HepG2 (cell line): Measurements from ENCODE around the gene NOM1. TPM values are rescaled to one million over a fixed set of nuclear protein-coding genes. Genes with fewer than 3 reads are reported as not detected.

Experiments used
- ATAC-seq: fragments of 200-7000 bp; cut with Tn5 transposase; 3 replicates; pipeline ENCODE4 v1.9.1; 2020; ENCODE audit warnings: mild to moderate bottlenecking, moderate library complexity
- BruUV-seq: library from RNA; stranded (reverse); fragments of 400-500 nt; replicated peaks from 2 replicates; lab custom pipeline; 2021; lab: Mats Ljungman, UMichigan
- CTCF ChIA-PET: fragments of 300-600 bp; formaldehyde crosslinking; extraction: SDS; loops from one replicate; lab custom pipeline; 2021; ENCODE audit warnings: low total read pairs, inconsistent platforms, low intra/inter-chr PET ratio; lab: Yijun Ruan, JAX
- POLR2A ChIA-PET: fragments of 350-600 bp; sonication (Branson Sonifier 250); formaldehyde crosslinking; loops from one replicate; lab custom pipeline; 2020; ENCODE audit warnings: antibody characterized with exemption, inconsistent platforms; lab: Yijun Ruan, JAX
- DNase-seq: peaks from one replicate; pipeline ENCODE4 v3.0.0-alpha.2; 2015; ENCODE audit warnings: low spot score
- FAIRE-seq: peaks from 3 replicates; lab custom pipeline; 2011; peaks lifted over from hg19 to GRCh38; lab: Jason Lieb, UNC
- H2AFZ ChIP-seq: one replicate; pipeline ENCODE4 v1.6.1; 2011; ENCODE audit warnings: low read length, inconsistent platforms
- H3K27ac ChIP-seq: fragments of 300-600 bp; 3 replicates; pipeline ENCODE4 v1.8.0; 2011; ENCODE audit warnings: mixed run types, mild to moderate bottlenecking, mixed read lengths, low read length, inconsistent platforms; ENCODE audit not compliant: insufficient read depth; ENCODE audit errors: extremely low read length
- H3K27me3 ChIP-seq, 2 experiments: fragments of 200-600 bp in 1 of 2; 2 replicates in 1 of 2; 3 replicates in 1 of 2; pipeline versions ENCODE4 v1.6.0 to v1.8.0; 2011; ENCODE audit warnings: low read length in 2 of 2, mild to moderate bottlenecking in 2 of 2, moderate library complexity in 2 of 2, inconsistent platforms in 1 of 2; ENCODE audit not compliant: insufficient read depth in 2 of 2, control insufficient read depth in 1 of 2
- H3K36me3 ChIP-seq, 2 experiments: fragments of 200-600 bp in 1 of 2; replicated peaks in 1 of 2; 2 replicates in 1 of 2; 3 replicates in 1 of 2; pipeline versions ENCODE4 v1.5.1 to v1.8.0; 2011; ENCODE audit warnings: low read length in 2 of 2, inconsistent platforms in 1 of 2; ENCODE audit not compliant: insufficient read depth in 2 of 2, control insufficient read depth in 1 of 2
- H3K4me1 ChIP-seq: 2 replicates; pipeline ENCODE4 v1.5.1; 2012; ENCODE audit warnings: low read length, inconsistent platforms; ENCODE audit not compliant: insufficient read depth
- H3K4me2 ChIP-seq: 2 replicates; pipeline ENCODE4 v1.6.0; 2011; ENCODE audit warnings: low read depth, low read length, inconsistent platforms
- H3K4me3 ChIP-seq, 3 experiments: fragments of 200-600 bp in 1 of 3; sonication (generic), shearing (Covaris generic) in 1 of 3; replicated peaks in 1 of 3; 2 replicates each; pipeline ENCODE4 v1.5.1; 2011 to 2016; ENCODE audit warnings: low read length in 3 of 3, inconsistent platforms in 2 of 3, low read depth in 2 of 3, mild to moderate bottlenecking in 2 of 3, control low read depth in 1 of 3, mixed read lengths in 1 of 3; ENCODE audit not compliant: insufficient read depth in 1 of 3
- H3K79me2 ChIP-seq: one replicate; pipeline ENCODE4 v1.6.1; 2011; ENCODE audit warnings: low read length, inconsistent platforms; ENCODE audit not compliant: insufficient read depth
- H3K9ac ChIP-seq: 2 replicates; pipeline ENCODE4 v1.6.0; 2011; ENCODE audit warnings: mild to moderate bottlenecking, low read depth, low read length, inconsistent platforms; ENCODE audit not compliant: insufficient read depth
- H3K9me3 ChIP-seq: 2 replicates; pipeline ENCODE4 v1.5.1; 2012; ENCODE audit warnings: mild to moderate bottlenecking, low read length
- H4K20me1 ChIP-seq: 2 replicates; pipeline ENCODE4 v1.6.0; 2011; ENCODE audit warnings: inconsistent platforms, mild to moderate bottlenecking, low read length, moderate library complexity; ENCODE audit not compliant: insufficient read depth
- BCLAF1 ChIP-seq: fragments of 450-650 bp; IDR thresholded peaks from 2 replicates; pipeline ENCODE4 v1.6.1; 2017; ENCODE audit warnings: mild to moderate bottlenecking
- GATA4 ChIP-seq: sonication (generic); IDR thresholded peaks from 2 replicates; pipeline ENCODE4 v1.6.1; 2016; ENCODE audit warnings: antibody characterized with exemption, low read depth, borderline replicate concordance
- HINFP ChIP-seq: sonication (generic); formaldehyde crosslinking; IDR thresholded peaks from 2 replicates; pipeline ENCODE4 v1.4.0; 2020; ENCODE audit warnings: low read depth, mild to moderate bottlenecking, missing genetic modification reagents
- KAT7 ChIP-seq: IDR thresholded peaks from 2 replicates; pipeline ENCODE4 v1.6.1; 2018; ENCODE audit warnings: borderline replicate concordance, missing compliant biosample characterization
- NCOA5 ChIP-seq: sonication (generic); formaldehyde crosslinking; IDR thresholded peaks from 2 replicates; pipeline ENCODE4 v1.4.0; 2020; ENCODE audit warnings: missing genetic modification reagents
- PCBP1 ChIP-seq: fragments of 200-400 bp; formaldehyde crosslinking; IDR thresholded peaks from 2 replicates; pipeline ENCODE4 v1.6.1; 2017; ENCODE audit warnings: mild to moderate bottlenecking, low read depth, low read length, borderline replicate concordance
- POLR2G ChIP-seq: fragments of 200-400 bp; formaldehyde crosslinking; IDR thresholded peaks from 2 replicates; pipeline ENCODE4 v1.6.1; 2018; ENCODE audit warnings: mild to moderate bottlenecking, low read depth, low read length, moderate library complexity
- ZBTB49 ChIP-seq: sonication (generic); formaldehyde crosslinking; IDR thresholded peaks from 2 replicates; pipeline ENCODE4 v1.4.0; 2020; ENCODE audit warnings: missing genetic modification reagents, borderline replicate concordance
- ZHX2 ChIP-seq, 2 experiments: sonication (generic) in 1 of 2; formaldehyde crosslinking in 1 of 2; IDR thresholded peaks; 2 replicates each; pipeline versions ENCODE4 v1.6.1 to v1.9.0; 2014 to 2022; ENCODE audit warnings: antibody characterized with exemption in 1 of 2, borderline replicate concordance in 1 of 2, inconsistent platforms in 1 of 2, low read depth in 1 of 2, missing genetic modification reagents in 1 of 2
- ZMYM4 ChIP-seq: sonication (generic); formaldehyde crosslinking; IDR thresholded peaks from 2 replicates; pipeline ENCODE4 v1.8.1; 2023; ENCODE audit warnings: mild to moderate bottlenecking, missing genetic modification reagents
- ZNF331 ChIP-seq: sonication (generic); formaldehyde crosslinking; IDR thresholded peaks from 2 replicates; pipeline ENCODE4 v1.4.0; 2020; ENCODE audit warnings: missing genetic modification reagents
- ZNF850 ChIP-seq: sonication (generic); formaldehyde crosslinking; conservative IDR thresholded peaks from 2 replicates; pipeline ENCODE4 v1.9.0; 2021; ENCODE audit warnings: mild to moderate bottlenecking, missing genetic modification reagents
- WGBS: methylation state at CpG from one replicate; pipeline ENCODE4 v1.1.6; 2017; ENCODE audit warnings: low lambda C conversion rate; 5-methylcytosine and 5-hydroxymethylcytosine counted together
- in situ Hi-C: cut with HindIII; loops from 2 replicates; pipeline ENCODE4 v1.10.0; 2017; ENCODE audit warnings: low pct_unique_long_range_greater_than_20kb; ENCODE audit not compliant: extremely low pct_ligation_motif_present
- intact Hi-C: fragments of 100-400 bp; cut with micrococcal nuclease; formaldehyde crosslinking; loops from one replicate; pipeline ENCODE4 v1.10.0; 2022; ENCODE audit not compliant: unreplicated experiment
- polyA plus RNA-seq, 8 experiments: library from polyadenylated mRNA; depleted of rRNA in 3 of 8; stranded (reverse) in 7 of 8; unstranded in 1 of 8; fragments of >200 nt; fragmentation: Illumina TruSeq in 4 of 8; extraction: Trizol in 4 of 8; gene quantifications; 2 replicates each; pipeline versions ENCODE4 v1.2.1 to v1.2.3, GENCODE V29; 2011 to 2016; ENCODE audit warnings: low read depth in 4 of 8, missing spikeins in 1 of 8, mixed read lengths in 1 of 8; ENCODE audit not compliant: insufficient read depth in 1 of 8
- total RNA-seq, 5 experiments: library from RNA; depleted of rRNA; stranded (reverse); fragments of >200 nt; fragmentation: Illumina TruSeq; extraction: Trizol; gene quantifications; 2 replicates each; pipeline ENCODE4 v1.2.3, GENCODE V29; 2016; ENCODE audit warnings: low read depth in 1 of 5

Gene NOM1
- total and polyA plus RNA-seq, 2 of the 13 experiments (the other 11 are each of a cell fraction or from before 2014, with no cell fraction given): 14.2 to 26.2 TPM

GRCh38 chr7:156964971-156965370 lies 15.5 kb downstream of the NOM1 start:
- ChIA-PET POLR2A (no interaction called here), CTCF (no interaction called here)
- intact Hi-C loops: no loop called here
- Histone ChIP-seq H3K4me1 (no peaks in the 10 kb centered on the region), H3K4me3 (no peak overlapping the region), H3K9me3 (no peaks in the 10 kb centered on the region), H3K4me2 (no peak overlapping the region), H3K27ac (no peak overlapping the region), H3K79me2 (no peaks in the 10 kb centered on the region), H3K9ac (no peak overlapping the region), H3K27me3 (no peaks in the 10 kb centered on the region), H2AFZ (no peak overlapping the region), H3K36me3 (peaks cover 39 to 89% of the 10 kb centered on the region in 2 experiments), H4K20me1 (no peaks in the 10 kb centered on the region)
- DNase-seq (no peak), ATAC-seq (no peak), FAIRE-seq (no peak)
- 97% methylated on average over 11 of the region's 11 CpGs for WGBS
- in situ Hi-C loops: loop anchor here (25.0 kb wide), 1 partner anchor 297 kb away; no protein-coding TSS in a partner anchor
- no TSS peak for BruUV-seq
- TF ChIP-seq KAT7 (no peak), NCOA5 (CRISPR knock-in tag) (no peak), ZNF331 (no peak), BCLAF1 (no peak), ZBTB49 (CRISPR knock-in tag) (no peak), HINFP (no peak), PCBP1 (no peak), GATA4 (no peak), ZNF850 (CRISPR knock-in tag) (no peak), ZHX2 (IDR thresholded peaks at IDR 0.05; ENCODE audit: low read depth) (no peak), ZHX2 (CRISPR knock-in tag; IDR thresholded peaks at IDR 0.05; ENCODE audit: borderline replicate concordance) (no peak), ZMYM4 (no peak), POLR2G (no peak)
